ENCODE results near the gene LRRTM4. TPM values are rescaled to one million over a fixed set of nuclear protein-coding genes. Genes with fewer than 3 reads are reported as not detected.

LRRTM4 gene
- total and polyA plus RNA-seq, 2 experiments from 2014 or later = 4.5 to 15.4 TPM

- Histone ChIP-seq H3K36me3 (ENCODE audit: insufficient read depth) (no peaks in the 10 kb centered on the region), H3K27me3 (ENCODE audit: insufficient read depth) (no peaks in the 10 kb centered on the region), H2AFZ (no peak overlapping the region), H3K4me3 (no peak overlapping the region), H3K9me2 (ENCODE audit: insufficient read depth) (no peaks in the 10 kb centered on the region), H3K4me2 (no peak overlapping the region), H3K4me1 (ENCODE audit: insufficient read depth) (no peaks in the 10 kb centered on the region), H3K27ac (ENCODE audit: low read depth) (no peak overlapping the region), H3F3A (replicated peaks; ENCODE audit: low read depth) (no peaks in the 10 kb centered on the region), H3K79me2 (replicated peaks; ENCODE audit: insufficient read depth) (no peaks in the 10 kb centered on the region), H4K20me1 (replicated peaks; ENCODE audit: insufficient read depth) (no peaks in the 10 kb centered on the region)
- Mint-ChIP-seq H3K27me3 (ENCODE audit: insufficient read depth, low read depth, poor library complexity) (no peaks in the 10 kb centered on the region), H3K4me1 (no peaks in the 10 kb centered on the region), H3K27ac (no peak overlapping the region), H3K36me3 (ENCODE audit: low read depth) (no peaks in the 10 kb centered on the region), H3K9me3 (no peaks in the 10 kb centered on the region), H3K4me3 (no peak overlapping the region)
- TF ChIP-seq EZH2phosphoT487 (IDR thresholded peaks at IDR 0.05; ENCODE audit: unreplicated experiment) (no peak), JUNB (IDR thresholded peaks at IDR 0.05; ENCODE audit: unreplicated experiment) (no peak), REST (IDR thresholded peaks at IDR 0.05; ENCODE audit: unreplicated experiment) (no peak), EZH2 (IDR thresholded peaks at IDR 0.05; ENCODE audit: low read depth, unreplicated experiment) (no peak), ZNF331 (CRISPR knock-in tag; IDR thresholded peaks at IDR 0.05; ENCODE audit: low read depth) (no peak), CREB1 (CRISPR knock-in tag; IDR thresholded peaks at IDR 0.05; ENCODE audit: low read depth) (no peak), ZNF462 (CRISPR knock-in tag; IDR thresholded peaks at IDR 0.05) (no peak), ZNF114 (CRISPR knock-in tag; IDR thresholded peaks at IDR 0.05) (no peak), NANOG (IDR thresholded peaks at IDR 0.05; ENCODE audit: borderline replicate concordance) (no peak), CTCF (conservative IDR thresholded peaks at IDR 0.05; ENCODE audit: low read depth in 2 of 2) (no peak), STAT1 (IDR thresholded peaks at IDR 0.05; ENCODE audit: unreplicated experiment) (no peak), POLR2AphosphoS5 (IDR thresholded peaks at IDR 0.05; ENCODE audit: low read depth) (no peak), ETS1 (IDR thresholded peaks at IDR 0.05) (no peak)
- ATAC-seq = no peak
- no peak for DNase-seq (ENCODE audit: low spot score)
Measured at GRCh38 chr2:76921006-76921405, 601.2 kb downstream of the LRRTM4 start.
